K562 (cell line): Measurements from ENCODE around the gene PLEKHA5. TPM values are rescaled to one million over a fixed set of nuclear protein-coding genes. Genes with fewer than 3 reads are reported as not detected.

Experiments
- ATAC-seq: fragments of 200-7000 bp; cut with Tn5 transposase; 3 replicates; pipeline ENCODE4 v1.9.1; 2020; ENCODE audit warnings: moderate library complexity
- BruUV-seq: library from RNA; stranded (reverse); fragments of 400-500 nt; replicated peaks from 2 replicates; lab custom pipeline; 2021; lab: Mats Ljungman, UMichigan
- CTCF ChIA-PET: fragments of 300-600 bp; formaldehyde crosslinking; extraction: SDS; loops from one replicate; lab custom pipeline; 2021; ENCODE audit warnings: low intra/inter-chr PET ratio; lab: Yijun Ruan, JAX
- POLR2A ChIA-PET: fragments of 300-600, 350-650 bp; sonication (Branson Sonifier 250); formaldehyde crosslinking; extraction: SDS; loops from one replicate; lab custom pipeline; 2021; ENCODE audit warnings: antibody characterized with exemption, inconsistent platforms; lab: Yijun Ruan, JAX
- DNase-seq, 4 experiments: peaks; one replicate each; pipeline versions ENCODE4 v3.0.0 to v3.0.0-alpha.2; 2011 to 2018; ENCODE audit warnings: low spot score in 3 of 4, mixed read lengths in 3 of 4; ENCODE audit errors: extremely low read depth in 1 of 4
- FAIRE-seq: peaks from 2 replicates; lab custom pipeline; 2011; peaks lifted over from hg19 to GRCh38; lab: Jason Lieb, UNC
- H2AFZ ChIP-seq: 2 replicates; pipeline ENCODE4 v1.6.0; 2011; ENCODE audit warnings: low read depth, low read length, control low read depth, inconsistent platforms
- H3K27ac ChIP-seq: fragments of 200-600 bp; 3 replicates; pipeline ENCODE4 v1.8.0; 2011; ENCODE audit warnings: low read depth, mild to moderate bottlenecking, control low read depth, inconsistent platforms, low read length, moderate library complexity, mixed read lengths; ENCODE audit errors: extremely low read depth
- H3K27me3 ChIP-seq, 2 experiments: fragments of 300-600 bp in 1 of 2; 2 replicates in 1 of 2; 3 replicates in 1 of 2; pipeline versions ENCODE4 v1.6.0 to v1.8.0; 2011; ENCODE audit warnings: inconsistent platforms in 2 of 2, low read length in 2 of 2, mild to moderate bottlenecking in 1 of 2, mixed read lengths in 1 of 2, moderate library complexity in 1 of 2; ENCODE audit not compliant: control insufficient read depth in 2 of 2, insufficient read depth in 2 of 2
- H3K36me3 ChIP-seq: fragments of 300-600 bp; 3 replicates; pipeline ENCODE4 v1.8.0; 2011; ENCODE audit warnings: mild to moderate bottlenecking, low read length, inconsistent platforms; ENCODE audit not compliant: control insufficient read depth, insufficient read depth
- H3K4me1 ChIP-seq, 2 experiments: fragments of 200-600 bp in 1 of 2; replicated peaks in 1 of 2; 2 replicates in 1 of 2; 3 replicates in 1 of 2; pipeline versions ENCODE4 v1.5.1 to v1.8.0; 2011; ENCODE audit warnings: inconsistent platforms in 2 of 2, low read length in 2 of 2, mild to moderate bottlenecking in 1 of 2, mixed read lengths in 1 of 2, moderate library complexity in 1 of 2; ENCODE audit not compliant: control insufficient read depth in 2 of 2, insufficient read depth in 2 of 2
- H3K4me2 ChIP-seq: 2 replicates; pipeline ENCODE4 v1.6.1; 2011; ENCODE audit warnings: low read length, control low read depth, inconsistent platforms, mixed read lengths; ENCODE audit not compliant: insufficient read depth
- H3K4me3 ChIP-seq: fragments of 200-600 bp; sonication (generic), shearing (Covaris generic); 2 replicates; pipeline ENCODE4 v1.5.1; 2016; ENCODE audit warnings: control low read depth, inconsistent platforms
- H3K79me2 ChIP-seq: fragments of 200-600 bp; 3 replicates; pipeline ENCODE4 v1.8.0; 2011; ENCODE audit warnings: low read length, inconsistent platforms; ENCODE audit not compliant: control insufficient read depth, insufficient read depth
- H3K9ac ChIP-seq, 2 experiments: 2 replicates each; pipeline versions ENCODE4 v1.6.0 to v1.6.1; 2011; ENCODE audit warnings: low read depth in 2 of 2, low read length in 2 of 2, control low read depth in 1 of 2, inconsistent platforms in 1 of 2, mild to moderate bottlenecking in 1 of 2, mixed read lengths in 1 of 2; ENCODE audit not compliant: insufficient read depth in 1 of 2
- H3K9me1 ChIP-seq: one replicate; pipeline ENCODE4 v1.6.0; 2011; ENCODE audit warnings: inconsistent platforms, mild to moderate bottlenecking, low read length, moderate library complexity; ENCODE audit not compliant: control insufficient read depth, insufficient read depth
- H3K9me3 ChIP-seq: replicated peaks from 2 replicates; pipeline ENCODE4 v1.5.1; 2011; ENCODE audit warnings: low read depth, low read length, inconsistent platforms; ENCODE audit not compliant: control insufficient read depth, insufficient read depth
- H4K20me1 ChIP-seq: replicated peaks from 2 replicates; pipeline ENCODE4 v1.6.1; 2011; ENCODE audit warnings: low read length, inconsistent platforms, mixed read lengths; ENCODE audit not compliant: control insufficient read depth, insufficient read depth
- ATF7 ChIP-seq: fragments of 450-650 bp; IDR thresholded peaks from 2 replicates; pipeline ENCODE4 v1.7.1; 2014; ENCODE audit warnings: mild to moderate bottlenecking, moderate library complexity
- CTBP1 ChIP-seq: fragments of 450-650 bp; IDR thresholded peaks from 2 replicates; pipeline ENCODE4 v1.6.1; 2016; ENCODE audit warnings: borderline replicate concordance
- DMBX1 ChIP-seq: fragments of 250-450 bp; sonication (Bioruptor Pico); IDR thresholded peaks from 2 replicates; pipeline ENCODE4 v1.8.0; 2022; ENCODE audit warnings: inconsistent platforms, mild to moderate bottlenecking, moderate library complexity, borderline replicate concordance
- DNMT1 ChIP-seq: fragments of 450-650 bp; IDR thresholded peaks from 2 replicates; pipeline ENCODE4 v1.6.1; 2016; ENCODE audit warnings: antibody characterized with exemption, mild to moderate bottlenecking
- KAT2B ChIP-seq: IDR thresholded peaks from one replicate; pipeline ENCODE4 v1.6.1; 2012; ENCODE audit warnings: low read depth, mild to moderate bottlenecking, control low read depth, inconsistent platforms, low read length, moderate library complexity
- MAFF ChIP-seq: IDR thresholded peaks from 2 replicates; pipeline ENCODE4 v1.6.1; 2012; ENCODE audit warnings: low read length, improper control_type of control experiment
- POLR2B ChIP-seq: fragments of 450-650 bp; IDR thresholded peaks from 2 replicates; pipeline ENCODE4 v1.6.1; 2018; ENCODE audit warnings: low read depth; ENCODE audit not compliant: partially characterized antibody
- RB1 ChIP-seq: fragments of 450-650 bp; IDR thresholded peaks from 2 replicates; pipeline ENCODE4 v1.6.1; 2017; ENCODE audit warnings: low read depth, mild to moderate bottlenecking
- ZNF586 ChIP-seq: fragments of 450-650 bp; formaldehyde crosslinking; conservative IDR thresholded peaks from 2 replicates; pipeline ENCODE4 v1.4.0; 2020; ENCODE audit warnings: mild to moderate bottlenecking, moderate library complexity
- WGBS: fragments of 100-300 bp; shearing (Covaris generic); methylation state at CpG from one replicate; pipeline ENCODE4 v1.1.6; 2016; ENCODE audit warnings: low coverage, mixed read lengths; ENCODE audit not compliant: insufficient coverage; ENCODE audit errors: missing lambda C conversion rate; 5-methylcytosine and 5-hydroxymethylcytosine counted together
- in situ Hi-C: fragments of 300-500 bp; cut with MboI; formaldehyde crosslinking; loops from 4 replicates; pipeline ENCODE4 v1.15.0; 2018; ENCODE audit warnings: inconsistent platforms, mixed read lengths
- intact Hi-C: fragments of 100-400 bp; cut with micrococcal nuclease; formaldehyde crosslinking; loops from 2 replicates; pipeline ENCODE4 v1.14.2; 2022
- polyA plus RNA-seq, 8 experiments: library from polyadenylated mRNA; depleted of rRNA in 4 of 8; stranded (reverse) in 5 of 8; unstranded in 3 of 8; fragments of >200 nt; fragmentation: Nextera tagmentation in 2 of 8; fragmentation: Illumina TruSeq in 1 of 8; extraction: Ambion mirVana in 2 of 8; extraction: Trizol in 1 of 8; gene quantifications; 2 replicates each; pipeline versions ENCODE4 v1.2.1 to v1.2.3, GENCODE V29; 2011 to 2014; ENCODE audit warnings: inconsistent platforms in 1 of 8, missing spikeins in 1 of 8
- small RNA-seq: library from RNA; depleted of rRNA; stranded (forward); fragments of <200 nt; gene quantifications from one replicate; pipeline ENCODE3, GENCODE V24; 2014
- total RNA-seq, 7 experiments: library from RNA; depleted of rRNA in 6 of 7; stranded (reverse); fragments of >200 nt in 6 of 7; fragmentation: Illumina TruSeq in 2 of 7; extraction: Trizol in 2 of 7; gene quantifications; 2 replicates each; pipeline versions ENCODE4 v1.2.1 to v1.2.3, GENCODE V29; 2011 to 2021; ENCODE audit warnings: low replicate concordance in 1 of 7
- TF ChIP-seq, protein P1 (sequence below), 2 experiments: fragments of 250-450 bp in 1 of 2; fragments of 450-650 bp in 1 of 2; sonication (Bioruptor Pico) in 1 of 2; IDR thresholded peaks; 2 replicates each; pipeline versions ENCODE4 v1.6.1 to v1.8.0; 2016 to 2021; ENCODE audit warnings: mild to moderate bottlenecking in 2 of 2, moderate library complexity in 2 of 2, missing compliant biosample characterization in 1 of 2, missing genetic modification characterization in 1 of 2
- TF ChIP-seq, protein P2 (sequence below): sonication (generic); formaldehyde crosslinking; IDR thresholded peaks from 2 replicates; pipeline ENCODE4 v1.8.0; 2022; ENCODE audit warnings: missing genetic modification reagents, mild to moderate bottlenecking, borderline replicate concordance

PLEKHA5 gene
- total and polyA plus RNA-seq, 9 of the 15 experiments (the other 6 are each of a cell fraction or from before 2014, with no cell fraction given): 7.2 to 26.2 (median 17.4) TPM

DNA sequence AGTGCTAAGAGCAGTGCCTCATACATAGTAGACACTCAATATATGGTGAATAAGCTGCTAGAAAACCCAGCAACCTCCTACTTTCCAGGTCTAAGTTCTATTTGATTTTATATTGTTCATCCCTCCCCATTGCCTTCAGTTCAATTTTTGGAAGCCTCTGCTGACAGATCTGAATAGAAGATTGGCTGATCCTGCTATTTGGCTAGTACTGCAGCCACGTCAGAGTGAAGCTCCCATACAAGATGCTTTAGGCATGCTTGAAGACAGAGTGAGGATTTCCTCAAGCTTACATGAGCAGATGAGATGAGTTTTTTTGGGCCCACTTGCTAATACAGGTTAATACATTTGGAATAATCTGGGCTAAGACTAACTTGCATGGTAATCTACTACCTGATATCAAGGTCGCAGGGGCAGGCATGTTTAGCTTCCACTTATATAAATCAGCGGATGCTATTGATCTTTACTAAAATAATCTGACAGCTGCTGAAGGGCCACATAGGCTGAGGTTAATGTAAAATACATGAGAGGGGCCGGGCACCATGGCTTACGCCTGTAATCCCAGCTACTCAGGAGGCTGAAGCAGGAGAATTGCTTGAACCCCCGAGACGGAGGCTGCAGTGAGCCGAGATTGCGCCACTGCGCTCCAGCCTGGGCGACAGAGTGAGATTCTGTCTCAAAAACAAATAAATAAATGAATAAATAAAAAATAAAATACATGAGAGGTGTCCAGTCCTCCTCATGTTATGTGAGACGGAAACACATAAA lies 293.8 kb downstream of the PLEKHA5 start:
- Histone ChIP-seq H2AFZ (no peak overlapping the region), H3K27ac (no peak overlapping the region), H3K4me1 (no peaks in the 10 kb centered on the region; a peak in 1 of 5 replicates), H3K79me2 (no peaks in the 10 kb centered on the region), H3K27me3 (peaks cover 0 to 3% of the 10 kb centered on the region in 2 experiments; a peak in 3 of 5 replicates), H3K4me3 (no peak overlapping the region), H4K20me1 (no peaks in the 10 kb centered on the region), H3K9ac (no peak overlapping the region), H3K9me1 (no peaks in the 10 kb centered on the region), H3K36me3 (no peaks in the 10 kb centered on the region), H3K4me2 (no peak overlapping the region), H3K9me3 (no peaks in the 10 kb centered on the region)
- no peak for DNase-seq
- CTCF ChIA-PET: no interaction called here
- no peak for ATAC-seq
- no peak for FAIRE-seq
- no TSS peak for BruUV-seq
- in situ Hi-C loops (no loop called here), intact Hi-C loops (no loop called here)
- 13% methylated on average over 11 of the region's 12 CpGs for WGBS
- POLR2A ChIA-PET: interaction anchor here (0.5 to 0.6 kb wide), 2 partner anchors 52 to 549 kb away, joined by 3 read pairs; no protein-coding TSS in a partner anchor
- TF ChIP-seq ATF7: no peak
- no peak for TF ChIP-seq ZNF586 (CRISPR knock-in tag)
- no peak for TF ChIP-seq DMBX1 (CRISPR knock-in tag)
- TF ChIP-seq, protein P1, sequence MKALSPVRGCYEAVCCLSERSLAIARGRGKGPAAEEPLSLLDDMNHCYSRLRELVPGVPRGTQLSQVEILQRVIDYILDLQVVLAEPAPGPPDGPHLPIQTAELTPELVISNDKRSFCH (CRISPR knock-in tag; IDR thresholded peaks at IDR 0.05): no peak
- TF ChIP-seq, protein P1 (tag; IDR thresholded peaks at IDR 0.05): no peak
- no peak for TF ChIP-seq MAFF
- no peak for TF ChIP-seq RB1
- TF ChIP-seq, protein P2, sequence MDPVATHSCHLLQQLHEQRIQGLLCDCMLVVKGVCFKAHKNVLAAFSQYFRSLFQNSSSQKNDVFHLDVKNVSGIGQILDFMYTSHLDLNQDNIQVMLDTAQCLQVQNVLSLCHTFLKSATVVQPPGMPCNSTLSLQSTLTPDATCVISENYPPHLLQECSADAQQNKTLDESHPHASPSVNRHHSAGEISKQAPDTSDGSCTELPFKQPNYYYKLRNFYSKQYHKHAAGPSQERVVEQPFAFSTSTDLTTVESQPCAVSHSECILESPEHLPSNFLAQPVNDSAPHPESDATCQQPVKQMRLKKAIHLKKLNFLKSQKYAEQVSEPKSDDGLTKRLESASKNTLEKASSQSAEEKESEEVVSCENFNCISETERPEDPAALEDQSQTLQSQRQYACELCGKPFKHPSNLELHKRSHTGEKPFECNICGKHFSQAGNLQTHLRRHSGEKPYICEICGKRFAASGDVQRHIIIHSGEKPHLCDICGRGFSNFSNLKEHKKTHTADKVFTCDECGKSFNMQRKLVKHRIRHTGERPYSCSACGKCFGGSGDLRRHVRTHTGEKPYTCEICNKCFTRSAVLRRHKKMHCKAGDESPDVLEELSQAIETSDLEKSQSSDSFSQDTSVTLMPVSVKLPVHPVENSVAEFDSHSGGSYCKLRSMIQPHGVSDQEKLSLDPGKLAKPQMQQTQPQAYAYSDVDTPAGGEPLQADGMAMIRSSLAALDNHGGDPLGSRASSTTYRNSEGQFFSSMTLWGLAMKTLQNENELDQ: no peak
- no peak for TF ChIP-seq POLR2B
- TF ChIP-seq CTBP1: no peak
- no peak for TF ChIP-seq KAT2B
- no peak for TF ChIP-seq DNMT1

Small RNA genes within 50 kb of the gene (small RNA-seq; reads per million reads assigned to genes)
- not detected for gene AC091805.2
- gene RN7SL67P: not detected
